GM13976 (cell line): Measurements from ENCODE around the gene CLSTN2.

Experiments used
- DNase-seq: peaks from one replicate; pipeline ENCODE4 v3.0.0; 2012; ENCODE audit warnings: low spot score
- CTCF ChIP-seq: IDR thresholded peaks from 2 replicates; pipeline ENCODE4 v1.5.1; 2012; ENCODE audit warnings: borderline replicate concordance, mild to moderate bottlenecking; ENCODE audit not compliant: insufficient read depth; ENCODE audit errors: extremely low read depth, missing control alignments, control extremely low read depth
- in situ Hi-C: fragments of 300-500 bp; cut with MboI; formaldehyde crosslinking; loops from one replicate; pipeline ENCODE4 v1.12.0; 2022; ENCODE audit warnings: low sequenced_read_pairs, mixed read lengths, inconsistent platforms; ENCODE audit not compliant: unreplicated experiment

The CLSTN2 gene

GRCh38 chr3:140010391-140010790 is 75.4 kb downstream of the CLSTN2 start:
- in situ Hi-C loops: no loop called here
- no peak for DNase-seq
- no peak for TF ChIP-seq CTCF

GRCh38 chr3:140011086-140011485 is 76.1 kb downstream of the CLSTN2 start:
- in situ Hi-C loops: no loop called here
- DNase-seq: no peak
- TF ChIP-seq CTCF: no peak

GRCh38 chr3:140011611-140012277 is 76.8 kb downstream of the CLSTN2 start:
- TF ChIP-seq CTCF: no peak
- in situ Hi-C loops: no loop called here
- DNase-seq: no peak

- in situ Hi-C loops: no loop called here
- TF ChIP-seq CTCF: no peak
- no peak for DNase-seq
These were observed 78.2 kb downstream of the CLSTN2 start for GRCh38 chr3:140013220-140013619.

GRCh38 chr3:140014831-140015495 is 80.0 kb downstream of the CLSTN2 start:
- in situ Hi-C loops: no loop called here
- no peak for DNase-seq
- TF ChIP-seq CTCF: no peak

- no peak for DNase-seq
- in situ Hi-C loops: no loop called here
- no peak for TF ChIP-seq CTCF
These were observed 80.8 kb downstream of the CLSTN2 start for GRCh38 chr3:140015741-140016140.
